ENCODE data around the gene MEMO1.
"Not testable (repeated sequence)": the region's sequence is repeated elsewhere in the genome, so short reads cannot be mapped to it uniquely, and the experiment has no call there.

The MEMO1 gene

DNA sequence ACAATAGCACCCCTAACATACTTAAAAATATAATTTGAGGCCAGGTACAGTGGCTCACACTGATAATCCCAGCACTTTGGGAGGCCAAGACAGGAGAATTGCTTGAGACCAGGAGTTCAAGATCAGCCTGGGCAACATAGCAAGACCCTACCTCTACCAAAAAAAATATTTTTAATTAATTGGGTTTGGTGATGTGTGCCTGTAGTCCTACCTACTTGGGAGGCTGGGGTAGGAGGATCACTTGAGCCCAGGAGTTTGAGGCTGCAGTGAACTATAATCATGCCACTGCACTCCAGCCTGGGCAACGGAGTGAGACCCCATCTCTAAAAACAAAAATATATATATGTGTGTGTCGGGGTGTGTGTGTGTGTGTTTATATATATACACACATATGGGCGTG lies 91.3 kb downstream of the MEMO1 start:
- no peak overlapping the region for H3K4me3 ChIP-seq (ENCODE audit: low read depth, low read length)

DNA sequence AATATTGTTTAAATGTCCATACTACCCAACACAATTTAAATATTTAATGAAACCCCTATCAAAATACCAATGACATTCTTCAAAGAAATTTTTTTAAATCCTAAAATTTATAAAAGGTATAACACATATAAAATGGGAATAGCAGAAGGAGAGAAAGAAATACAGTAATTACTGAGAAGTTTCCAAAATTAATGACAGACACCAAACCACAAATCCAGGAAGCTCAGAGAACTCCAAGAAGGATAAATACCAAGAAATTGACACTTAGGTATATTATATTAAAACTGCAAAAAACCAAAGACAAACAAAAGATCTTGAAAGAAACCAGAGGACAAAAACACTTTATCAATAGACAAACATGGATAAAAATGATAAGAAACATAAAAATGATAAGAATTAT lies 101.1 kb downstream of the MEMO1 start:
- H3K4me3 ChIP-seq (ENCODE audit: low read depth, low read length), result no peak overlapping the region

DNA sequence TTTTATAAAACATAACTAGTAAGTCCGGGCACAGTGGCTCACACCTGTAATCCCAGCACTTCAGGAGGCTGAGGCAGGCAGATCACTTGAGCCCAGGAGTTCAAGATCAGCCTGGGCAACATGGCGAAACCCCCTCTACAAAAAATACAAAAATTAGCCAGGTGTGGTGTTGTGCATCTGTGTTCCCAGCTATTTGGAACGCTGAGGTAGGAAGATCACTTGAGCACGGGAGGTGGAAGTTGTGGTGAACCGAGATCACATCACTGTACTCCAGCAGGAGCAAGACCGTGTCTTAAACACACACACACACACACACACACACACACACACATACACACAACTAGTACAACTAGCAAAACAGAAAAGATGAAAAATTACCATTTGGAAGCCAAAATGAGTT lies 103.3 kb downstream of the MEMO1 start:
- H3K4me3 ChIP-seq (ENCODE audit: low read depth, low read length), result not testable (repeated sequence)

DNA sequence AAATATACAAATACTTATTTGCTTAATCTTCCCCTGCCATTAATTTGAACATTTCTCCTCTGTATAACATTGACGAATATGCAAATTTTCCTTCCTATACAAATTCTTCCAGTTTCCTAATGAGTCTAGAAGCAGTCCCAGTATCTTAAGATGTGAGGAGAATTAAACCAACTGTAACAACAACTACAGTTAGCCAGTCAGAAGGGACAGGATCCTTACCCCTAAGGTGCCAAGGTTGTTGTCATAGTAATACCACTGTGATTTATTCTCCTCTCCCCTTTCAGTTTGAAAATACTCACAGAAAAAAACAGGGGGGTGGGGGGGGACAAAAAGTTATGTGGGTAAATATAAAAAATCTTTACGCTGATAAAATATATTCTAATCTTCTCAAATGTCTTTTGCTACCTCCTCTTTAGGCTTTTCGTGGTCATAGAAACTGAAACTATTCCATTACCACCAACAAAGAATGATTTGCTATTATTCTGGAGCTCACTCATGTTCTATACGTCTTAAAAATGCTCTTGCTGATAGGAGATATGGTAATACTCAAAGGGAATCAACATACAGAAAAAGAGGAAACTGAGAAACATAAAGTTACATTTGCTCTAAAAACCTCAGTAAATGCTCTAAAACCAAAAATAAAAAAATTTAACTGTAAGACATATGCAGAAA lies 107.6 kb downstream of the MEMO1 start:
- no peak overlapping the region for H3K4me3 ChIP-seq (ENCODE audit: low read depth, low read length)

DNA sequence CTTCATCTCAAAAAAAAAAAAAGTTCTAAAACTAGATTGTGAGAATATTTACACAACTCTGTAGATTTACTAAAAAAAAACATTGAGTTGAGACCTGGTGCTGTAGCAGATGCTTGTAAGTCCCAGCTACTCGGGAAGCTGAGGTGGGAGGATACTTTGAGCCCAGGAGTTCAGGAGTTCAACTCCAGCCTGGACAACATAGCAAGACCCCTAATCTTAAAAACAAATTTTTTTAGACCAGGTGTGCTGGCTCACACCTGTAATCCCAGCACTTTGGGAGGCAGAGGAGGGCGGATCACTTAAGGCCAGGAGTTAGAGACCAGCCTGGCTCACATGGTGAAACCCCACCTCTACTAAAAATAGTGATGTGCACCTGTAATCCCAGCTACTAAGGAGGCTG lies 108.9 kb downstream of the MEMO1 start:
- no peak overlapping the region for H3K4me3 ChIP-seq (ENCODE audit: low read depth, low read length)

DNA sequence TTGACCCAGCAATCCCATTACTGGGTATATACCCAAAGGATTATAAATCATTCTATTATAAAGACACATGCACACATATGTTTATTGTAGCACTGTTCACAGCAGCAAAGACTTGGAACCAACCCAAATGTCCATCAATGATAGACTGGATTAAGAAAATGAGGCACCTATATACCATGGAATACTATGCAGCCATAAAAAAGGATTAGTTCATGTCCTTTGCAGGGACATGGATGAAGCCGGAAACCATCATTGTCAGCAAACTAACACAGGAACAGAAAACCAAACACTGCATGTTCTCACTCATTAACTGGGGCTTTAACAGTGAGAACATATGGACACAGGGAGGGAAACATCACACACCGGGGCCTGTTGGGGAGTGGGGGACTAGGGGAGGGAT lies 110.7 kb downstream of the MEMO1 start:
- H3K4me3 ChIP-seq (ENCODE audit: low read depth, low read length), result not testable (repeated sequence)

DNA sequence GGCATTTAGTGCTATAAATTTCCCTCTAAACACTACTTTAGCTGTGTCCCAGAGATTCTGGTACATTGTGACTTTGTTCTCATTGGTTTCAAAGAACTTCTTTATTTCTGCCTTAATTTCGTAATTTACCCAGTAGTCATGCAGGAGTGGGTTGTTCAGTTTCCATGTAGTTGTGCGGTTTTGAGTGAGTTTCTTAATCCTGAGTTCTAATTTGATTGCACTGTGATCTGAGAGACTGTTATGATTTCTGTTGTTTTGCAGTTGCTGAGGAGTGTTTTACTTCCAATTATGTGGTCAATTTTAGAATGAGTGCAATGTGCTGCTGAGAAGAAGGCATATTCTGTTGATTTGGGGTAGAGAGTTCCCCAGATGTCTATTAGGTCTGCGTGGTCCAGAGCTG lies 112.5 kb downstream of the MEMO1 start:
- H3K4me3 ChIP-seq (ENCODE audit: low read depth, low read length), result not testable (repeated sequence)

DNA sequence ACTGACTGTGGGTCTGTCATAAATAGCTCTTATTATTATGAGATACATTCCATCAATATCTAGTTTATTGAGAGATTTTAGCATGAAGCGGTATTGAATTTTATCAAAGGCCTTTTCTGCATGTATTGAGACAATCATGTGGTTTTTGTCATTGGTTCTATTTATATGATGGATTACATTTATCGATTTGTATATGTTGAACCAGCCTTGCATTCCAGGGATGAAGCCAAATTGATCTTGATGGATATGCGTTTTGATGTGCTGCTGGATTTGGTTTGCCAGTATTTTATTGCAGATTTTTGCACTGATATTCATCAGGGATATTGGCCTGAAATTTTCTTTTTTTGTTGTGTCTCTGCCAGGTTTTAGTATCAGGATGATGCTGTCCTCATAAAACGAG lies 113.5 kb downstream of the MEMO1 start:
- not testable (repeated sequence) for H3K4me3 ChIP-seq (ENCODE audit: low read depth, low read length)

DNA sequence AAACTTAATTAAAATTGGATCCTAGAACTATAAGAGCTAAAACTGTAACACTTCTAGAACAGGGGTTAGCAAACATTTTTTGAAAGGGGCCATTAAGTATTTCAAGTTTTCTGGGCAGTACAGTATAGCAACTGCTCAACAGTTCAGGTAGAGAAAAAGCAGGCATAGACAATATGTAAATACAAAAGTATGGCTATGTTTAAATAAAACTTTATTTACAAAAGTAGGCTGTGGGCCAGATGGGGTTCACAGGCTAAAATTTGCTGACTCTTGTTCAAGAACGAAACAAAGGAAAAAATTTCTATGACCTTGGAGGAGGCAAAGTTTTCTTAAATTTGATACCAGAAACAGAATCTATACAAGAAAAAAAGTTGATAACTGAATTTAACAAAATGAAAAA lies 114.5 kb downstream of the MEMO1 start:
- H3K4me3 ChIP-seq (ENCODE audit: low read depth, low read length), result no peak overlapping the region

DNA sequence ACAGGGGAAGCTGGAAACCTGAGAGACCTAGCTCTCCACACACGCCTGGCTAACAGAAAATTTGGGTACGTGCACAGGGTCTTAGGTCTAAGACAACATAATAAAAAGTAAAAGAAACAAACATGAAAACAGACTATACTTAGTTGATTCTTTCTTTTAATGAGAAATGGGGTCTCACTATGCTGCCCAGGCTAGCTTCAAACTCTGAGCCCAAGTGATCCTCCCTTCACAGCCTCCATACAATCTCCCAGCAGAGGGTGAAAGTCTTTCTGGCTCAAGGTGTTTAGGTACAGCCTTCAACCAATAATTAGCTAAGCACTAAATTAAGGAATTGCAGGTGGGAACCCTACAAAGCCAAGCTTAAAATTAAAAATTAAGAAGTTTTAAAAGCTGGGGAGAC lies 116.2 kb downstream of the MEMO1 start:
- no peak overlapping the region for H3K4me3 ChIP-seq (ENCODE audit: low read depth, low read length)

DNA sequence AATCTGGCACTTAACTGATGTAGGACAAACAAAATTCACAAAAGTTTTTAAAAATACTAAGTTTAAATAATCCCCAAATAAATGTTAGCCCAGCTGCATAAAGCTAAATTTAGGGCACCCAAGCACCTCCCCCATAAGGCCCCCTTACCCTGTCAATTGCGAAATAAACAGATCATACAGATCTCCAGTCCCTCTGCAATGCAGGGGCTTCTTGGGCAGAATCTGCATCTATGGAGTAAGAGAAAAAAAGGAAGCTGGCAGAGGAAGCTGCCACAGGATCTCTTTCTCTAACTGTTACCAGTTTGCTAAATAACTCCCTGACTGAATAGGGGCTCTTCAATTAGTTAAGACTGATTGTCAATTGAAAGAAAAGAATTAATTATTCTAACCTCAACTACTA lies 117.7 kb downstream of the MEMO1 start:
- no peak overlapping the region for H3K4me3 ChIP-seq (ENCODE audit: low read depth, low read length)

DNA sequence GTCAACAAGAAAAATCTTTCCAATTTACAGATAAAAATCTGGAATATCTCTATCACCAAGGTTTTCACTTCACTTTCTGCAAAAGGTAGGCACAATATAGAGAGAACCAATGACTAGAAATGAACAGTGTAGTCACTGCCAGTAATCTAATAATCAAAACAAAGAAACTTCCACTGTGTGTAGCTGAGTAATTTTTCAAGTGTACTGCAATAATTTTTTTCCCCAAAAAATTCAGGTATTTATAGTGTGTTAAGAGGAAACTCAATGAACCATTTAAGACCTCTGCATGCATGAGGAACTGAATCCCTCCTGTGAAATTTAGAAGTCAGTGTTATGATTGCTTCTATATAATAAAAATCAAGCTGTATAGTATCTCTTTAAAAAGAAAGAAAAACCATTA lies 121.8 kb downstream of the MEMO1 start:
- no peak overlapping the region for H3K4me3 ChIP-seq (ENCODE audit: low read depth, low read length)

DNA sequence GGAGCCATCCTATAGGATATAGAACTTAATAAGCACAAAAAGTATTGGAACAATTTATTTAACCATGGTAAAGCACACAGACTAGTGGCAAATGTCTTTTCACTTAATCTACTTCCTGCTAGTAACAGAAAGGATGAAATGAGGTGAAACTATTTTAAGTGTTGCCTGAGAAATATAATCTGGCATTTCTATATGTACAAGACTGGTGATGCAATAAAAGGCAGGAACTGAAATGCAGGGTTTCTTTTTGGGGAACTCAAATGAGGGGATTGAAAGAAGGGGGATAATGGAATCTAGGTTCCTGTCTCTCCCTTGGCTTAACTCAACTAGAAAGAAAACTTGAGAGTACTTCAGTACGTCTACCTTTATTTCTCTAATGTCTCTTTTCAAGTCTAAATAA lies 122.3 kb downstream of the MEMO1 start:
- no peak overlapping the region for H3K4me3 ChIP-seq (ENCODE audit: low read depth, low read length)

DNA sequence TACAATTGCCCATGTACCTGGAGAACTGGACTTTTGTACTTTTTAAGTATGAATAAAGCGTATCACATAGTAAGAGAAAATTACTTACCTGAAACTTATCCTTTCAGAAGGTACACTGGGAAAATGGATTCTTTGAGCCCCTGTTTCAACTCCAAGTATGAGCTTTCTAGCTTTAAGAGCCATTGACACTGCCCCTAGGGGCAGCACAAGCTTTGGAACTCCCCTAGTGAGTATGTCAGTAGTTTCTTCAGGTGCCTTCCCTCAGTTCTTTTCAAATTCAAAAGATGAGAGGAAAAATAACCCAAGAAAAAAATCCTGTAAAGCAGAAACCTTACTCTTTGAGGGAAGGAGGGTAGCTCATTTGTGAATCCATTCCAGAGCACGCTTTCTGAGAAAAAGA lies 124.1 kb downstream of the MEMO1 start:
- no peak overlapping the region for H3K4me3 ChIP-seq (ENCODE audit: low read depth, low read length)

DNA sequence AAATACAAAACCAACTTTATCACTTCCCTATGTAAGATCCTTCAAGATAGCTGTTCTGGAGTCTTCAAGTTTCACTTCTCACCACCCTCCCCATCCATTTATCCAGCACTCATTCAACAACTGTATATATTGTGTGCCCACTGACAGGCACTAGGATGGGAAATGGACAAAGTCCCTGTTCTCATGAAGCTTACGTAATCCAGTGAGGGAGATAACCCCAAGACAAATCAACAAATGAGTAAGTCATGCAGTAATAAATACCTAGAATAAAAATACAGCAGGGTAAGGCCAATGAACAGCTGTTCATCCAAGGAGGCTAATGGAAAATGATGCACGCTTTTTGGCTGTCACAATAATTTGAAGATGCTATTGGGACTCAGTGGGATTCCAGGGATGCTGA lies 133.8 kb downstream of the MEMO1 start:
- no peak overlapping the region for H3K4me3 ChIP-seq (ENCODE audit: low read depth, low read length)

DNA sequence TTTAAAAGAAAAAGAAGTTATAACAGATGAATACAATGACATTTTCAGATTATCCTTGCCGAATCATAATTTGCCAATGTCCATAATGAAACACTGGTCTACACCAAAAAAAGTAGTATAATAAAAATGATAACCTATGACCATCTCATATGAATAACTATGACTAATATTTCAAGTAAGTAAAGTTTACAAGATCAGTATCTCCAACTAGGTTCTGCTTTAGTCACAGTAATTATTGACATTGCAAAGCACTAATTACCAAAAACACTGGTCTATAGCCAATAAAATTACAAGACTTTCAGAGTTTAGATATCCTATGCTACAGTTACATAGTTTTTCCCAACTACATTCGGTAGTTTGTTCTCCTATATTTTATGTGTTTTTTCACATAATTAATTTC lies 136.7 kb downstream of the MEMO1 start:
- H3K4me3 ChIP-seq (ENCODE audit: low read depth, low read length), result no peak overlapping the region

DNA sequence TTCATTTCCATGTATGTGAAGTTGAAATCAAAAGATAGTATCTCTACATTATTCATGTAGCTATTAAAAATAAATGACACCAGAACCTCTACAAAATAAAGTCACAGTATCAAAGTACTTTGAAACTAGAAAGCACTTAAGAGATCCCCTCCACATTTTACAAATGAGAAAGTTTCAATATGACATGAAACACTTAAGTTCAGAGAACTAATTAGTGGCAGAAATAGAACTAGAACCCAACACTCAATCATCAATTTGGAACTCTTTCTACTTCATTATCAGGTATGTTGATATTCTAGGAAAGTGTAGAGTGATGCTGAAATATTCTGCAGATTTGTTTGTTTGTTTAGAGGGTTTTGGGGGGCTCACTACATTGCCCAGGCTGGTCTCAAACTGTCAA lies 145.6 kb downstream of the MEMO1 start:
- H3K4me3 ChIP-seq (ENCODE audit: low read depth, low read length), result no peak overlapping the region

DNA sequence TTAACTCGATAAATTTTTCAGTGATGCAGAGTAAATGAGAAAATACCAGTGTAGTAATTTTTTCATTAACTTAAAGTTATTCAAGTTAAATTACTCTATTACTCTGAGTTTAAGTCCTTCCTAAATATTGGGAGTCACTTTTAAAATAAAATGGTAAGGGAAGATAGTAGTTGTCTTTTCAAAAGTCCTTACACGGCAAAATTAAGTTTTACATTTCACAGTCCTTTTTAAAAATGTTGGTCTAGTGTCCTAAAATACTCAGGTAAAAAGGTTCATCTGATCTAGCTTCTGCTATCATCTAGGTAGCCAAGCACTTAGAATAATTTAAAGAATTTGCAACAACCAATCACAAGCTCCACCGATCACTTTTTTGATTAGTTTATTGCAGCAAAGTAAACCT lies 146.9 kb downstream of the MEMO1 start:
- no peak overlapping the region for H3K4me3 ChIP-seq (ENCODE audit: low read depth, low read length)

DNA sequence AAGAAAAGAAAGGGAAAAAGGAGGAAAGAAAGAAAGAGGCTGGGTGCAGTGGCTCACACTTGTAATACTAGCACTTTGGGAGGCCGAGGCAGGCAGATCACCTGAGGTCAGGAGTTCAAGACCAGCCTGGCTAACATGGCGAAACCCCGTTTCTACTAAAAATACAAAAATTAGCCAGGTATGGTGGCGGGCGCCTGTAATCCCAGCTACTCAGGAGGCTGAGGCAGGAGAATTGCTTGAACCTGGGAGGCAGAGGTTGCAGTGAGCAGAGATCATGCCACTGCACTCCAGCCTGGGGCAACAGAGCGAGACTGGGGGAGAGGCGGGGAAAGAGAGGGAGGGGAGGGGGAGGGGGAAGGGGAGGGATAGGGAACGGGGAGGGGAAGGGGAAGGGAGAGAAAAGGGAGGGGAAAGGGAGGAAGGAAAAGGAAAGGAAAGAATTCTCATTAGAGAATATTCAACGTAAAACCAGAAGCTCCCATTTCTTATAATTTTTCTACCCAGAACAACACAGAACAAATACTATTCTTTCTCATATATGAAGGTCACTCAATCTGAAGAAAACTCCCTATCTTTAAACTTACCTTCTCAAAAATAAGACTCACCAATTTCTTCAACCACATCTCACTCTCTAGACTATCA lies 147.7 kb downstream of the MEMO1 start:
- not testable (repeated sequence) for H3K4me3 ChIP-seq (ENCODE audit: low read depth, low read length)

DNA sequence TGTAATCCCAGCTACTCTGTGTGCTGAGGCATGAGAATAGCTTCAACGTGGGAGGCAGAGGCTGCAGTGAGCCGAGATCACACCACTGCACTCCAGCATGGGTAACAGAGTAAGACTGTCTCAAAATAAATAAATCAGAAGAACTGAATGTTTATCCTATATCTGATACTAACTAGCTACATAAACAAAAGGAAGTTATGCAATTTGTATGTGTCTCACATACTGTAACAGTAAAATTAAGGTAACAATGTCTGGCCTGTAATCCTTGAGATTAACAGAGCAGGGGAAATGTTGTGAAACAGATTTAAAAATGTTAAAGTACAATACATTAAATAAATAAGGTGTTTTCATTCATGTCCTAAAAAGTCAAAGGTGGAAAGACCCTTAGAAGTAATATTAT lies 150.8 kb downstream of the MEMO1 start:
- H3K4me3 ChIP-seq (ENCODE audit: low read depth, low read length), result no peak overlapping the region

DNA sequence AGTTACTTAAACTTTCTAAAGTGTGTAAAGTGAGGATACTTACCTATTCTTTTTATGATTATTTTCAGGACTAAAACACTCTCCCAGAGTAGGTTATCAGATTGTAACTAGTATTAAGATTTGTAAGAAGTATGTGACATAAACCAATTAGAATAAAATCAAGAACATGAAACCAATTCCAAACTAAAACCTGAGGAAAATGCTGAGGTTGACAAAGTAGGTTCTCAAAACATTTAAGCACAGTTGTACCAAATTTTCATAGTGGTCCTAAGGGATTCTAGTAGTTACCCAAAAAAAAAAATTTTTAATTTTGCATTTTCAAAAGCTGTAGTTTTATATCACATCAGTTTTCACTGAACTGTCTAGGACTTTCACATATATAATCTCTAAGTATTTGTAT lies 157.3 kb downstream of the MEMO1 start:
- H3K4me3 ChIP-seq (ENCODE audit: low read depth, low read length), result no peak overlapping the region

DNA sequence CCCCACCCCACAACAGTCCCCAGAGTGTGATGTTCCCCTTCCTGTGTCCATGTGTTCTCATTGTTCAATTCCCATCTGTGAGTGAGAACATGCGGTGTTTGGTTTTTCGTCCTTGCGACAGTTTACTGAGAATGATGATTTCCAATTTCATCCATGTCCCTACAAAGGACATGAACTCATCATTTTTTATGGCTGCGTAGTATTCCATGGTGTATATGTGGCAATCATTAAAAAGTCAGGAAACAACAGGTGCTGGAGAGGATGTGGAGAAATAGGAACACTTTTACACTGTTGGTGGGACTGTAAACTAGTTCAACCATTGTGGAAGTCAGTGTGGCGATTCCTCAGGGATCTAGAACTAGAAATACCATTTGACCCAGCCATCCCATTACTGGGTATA lies 168.7 kb downstream of the MEMO1 start:
- H3K4me3 ChIP-seq (ENCODE audit: low read depth, low read length), result not testable (repeated sequence)

DNA sequence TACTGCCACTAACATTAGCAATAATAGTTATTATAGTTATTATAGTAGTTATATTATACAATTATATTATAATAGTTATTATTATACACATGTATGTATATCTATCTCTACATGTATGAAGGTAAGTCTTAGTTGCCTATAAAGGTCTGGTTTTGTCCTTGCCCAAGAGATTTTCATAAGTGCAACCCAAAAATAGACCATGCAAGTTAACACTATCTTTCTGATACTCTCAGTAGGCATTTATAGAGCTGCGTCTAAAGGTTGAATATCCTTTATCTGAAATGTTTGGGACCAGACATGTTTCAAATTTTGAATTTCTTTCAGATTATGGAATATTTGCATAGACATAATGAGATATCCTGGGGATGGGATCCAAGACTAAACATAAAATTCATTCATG lies 175.4 kb downstream of the MEMO1 start:
- H3K4me3 ChIP-seq (ENCODE audit: low read depth, low read length), result no peak overlapping the region
